Lower leg skin (tissue), 3 donors: Measurements from ENCODE around the gene REM2.

Experiments used
- CTCF ChIP-seq, 3 donors: fragments of 450-650 bp; IDR thresholded peaks; one replicate each; pipeline ENCODE4 v1.5.1; 2016; ENCODE audit warnings: antibody characterized with exemption in 3 of 3, mild to moderate bottlenecking in 3 of 3, moderate library complexity in 2 of 3
- POLR2A ChIP-seq, 2 donors: fragments of 450-650 bp; IDR thresholded peaks; one replicate each; pipeline ENCODE4 v1.6.1; 2016 to 2017; ENCODE audit warnings: antibody characterized with exemption in 2 of 2, mild to moderate bottlenecking in 1 of 2, moderate library complexity in 1 of 2

- TF ChIP-seq CTCF (IDR thresholded peaks at IDR 0.05) (peak in 1 of 3 donors; percentile 62), POLR2A (IDR thresholded peaks at IDR 0.05) (no peak)
Measured at GRCh38 chr14:22929104-22929960, 46.3 kb downstream of the REM2 start, which contains the start of gene PRMT5.
